PFSK-1 (cell line): Measurements from ENCODE around the gene LHPP.

Source experiments
- FOXP2 ChIP-seq: optimal IDR thresholded peaks from 2 replicates; pipeline ENCODE3; 2011; ENCODE audit warnings: borderline replicate concordance, control low read depth, inconsistent platforms; ENCODE audit not compliant: insufficient read depth; ENCODE audit errors: extremely low read length, extremely low read depth
- POLR2AphosphoS5 ChIP-seq: IDR thresholded peaks from 2 replicates; pipeline ENCODE4 v1.6.1; 2012; ENCODE audit warnings: low read depth, mild to moderate bottlenecking, control low read depth, low read length, moderate library complexity
- SIN3A ChIP-seq: IDR thresholded peaks from 2 replicates; pipeline ENCODE4 v1.6.1; 2012; ENCODE audit warnings: mild to moderate bottlenecking, low read length, moderate library complexity, borderline replicate concordance; ENCODE audit not compliant: insufficient read depth
- TAF1 ChIP-seq: IDR thresholded peaks from 2 replicates; pipeline ENCODE4 v1.6.1; 2012; ENCODE audit warnings: low read length, control low read depth, borderline replicate concordance; ENCODE audit not compliant: insufficient read depth
- TF ChIP-seq, protein P1 (sequence below), 2 experiments: IDR thresholded peaks; 2 replicates each; pipeline versions ENCODE4 v1.6.1 to v1.8.0; 2011 to 2012; ENCODE audit warnings: low read depth in 2 of 2, low read length in 2 of 2, control low read depth in 1 of 2, inconsistent platforms in 1 of 2, mild to moderate bottlenecking in 1 of 2, moderate library complexity in 1 of 2; ENCODE audit not compliant: insufficient read depth in 1 of 2

The LHPP gene

DNA sequence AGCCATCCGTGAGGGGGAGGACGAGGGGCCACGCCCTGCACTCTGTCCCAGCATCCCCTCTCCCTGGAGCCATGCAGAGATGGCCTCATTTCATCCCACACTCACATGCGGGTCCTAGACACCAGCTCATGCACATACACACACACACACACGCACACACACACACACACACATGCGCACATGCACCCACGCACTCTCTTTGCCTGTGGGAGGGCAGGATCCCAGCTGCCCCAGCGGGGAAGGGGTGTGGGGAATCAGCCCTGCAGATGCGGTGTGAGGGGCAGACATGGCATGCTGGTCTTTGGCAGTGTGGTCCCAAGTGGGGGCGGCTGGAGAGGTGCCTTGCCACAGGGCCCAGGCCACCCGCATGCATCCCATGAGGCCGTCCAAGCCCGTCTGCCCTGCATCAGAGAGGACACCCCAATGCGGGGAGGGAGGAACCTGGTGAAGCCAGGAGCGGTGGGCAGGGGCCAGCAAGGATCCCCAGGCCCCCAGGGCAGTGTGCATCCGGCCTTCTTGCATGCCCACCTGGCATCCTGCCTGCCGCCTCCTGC, 68.1 kb downstream of the LHPP start:
- TF ChIP-seq SIN3A (no peak), FOXP2 (no peak), POLR2AphosphoS5 (no peak), TAF1 (no peak)
- TF ChIP-seq, protein P1, sequence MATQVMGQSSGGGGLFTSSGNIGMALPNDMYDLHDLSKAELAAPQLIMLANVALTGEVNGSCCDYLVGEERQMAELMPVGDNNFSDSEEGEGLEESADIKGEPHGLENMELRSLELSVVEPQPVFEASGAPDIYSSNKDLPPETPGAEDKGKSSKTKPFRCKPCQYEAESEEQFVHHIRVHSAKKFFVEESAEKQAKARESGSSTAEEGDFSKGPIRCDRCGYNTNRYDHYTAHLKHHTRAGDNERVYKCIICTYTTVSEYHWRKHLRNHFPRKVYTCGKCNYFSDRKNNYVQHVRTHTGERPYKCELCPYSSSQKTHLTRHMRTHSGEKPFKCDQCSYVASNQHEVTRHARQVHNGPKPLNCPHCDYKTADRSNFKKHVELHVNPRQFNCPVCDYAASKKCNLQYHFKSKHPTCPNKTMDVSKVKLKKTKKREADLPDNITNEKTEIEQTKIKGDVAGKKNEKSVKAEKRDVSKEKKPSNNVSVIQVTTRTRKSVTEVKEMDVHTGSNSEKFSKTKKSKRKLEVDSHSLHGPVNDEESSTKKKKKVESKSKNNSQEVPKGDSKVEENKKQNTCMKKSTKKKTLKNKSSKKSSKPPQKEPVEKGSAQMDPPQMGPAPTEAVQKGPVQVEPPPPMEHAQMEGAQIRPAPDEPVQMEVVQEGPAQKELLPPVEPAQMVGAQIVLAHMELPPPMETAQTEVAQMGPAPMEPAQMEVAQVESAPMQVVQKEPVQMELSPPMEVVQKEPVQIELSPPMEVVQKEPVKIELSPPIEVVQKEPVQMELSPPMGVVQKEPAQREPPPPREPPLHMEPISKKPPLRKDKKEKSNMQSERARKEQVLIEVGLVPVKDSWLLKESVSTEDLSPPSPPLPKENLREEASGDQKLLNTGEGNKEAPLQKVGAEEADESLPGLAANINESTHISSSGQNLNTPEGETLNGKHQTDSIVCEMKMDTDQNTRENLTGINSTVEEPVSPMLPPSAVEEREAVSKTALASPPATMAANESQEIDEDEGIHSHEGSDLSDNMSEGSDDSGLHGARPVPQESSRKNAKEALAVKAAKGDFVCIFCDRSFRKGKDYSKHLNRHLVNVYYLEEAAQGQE (IDR thresholded peaks at IDR 0.05; ENCODE audit: insufficient read depth in 1 of 2, low read depth in 2 of 2, low read length in 2 of 2), result no peak

DNA sequence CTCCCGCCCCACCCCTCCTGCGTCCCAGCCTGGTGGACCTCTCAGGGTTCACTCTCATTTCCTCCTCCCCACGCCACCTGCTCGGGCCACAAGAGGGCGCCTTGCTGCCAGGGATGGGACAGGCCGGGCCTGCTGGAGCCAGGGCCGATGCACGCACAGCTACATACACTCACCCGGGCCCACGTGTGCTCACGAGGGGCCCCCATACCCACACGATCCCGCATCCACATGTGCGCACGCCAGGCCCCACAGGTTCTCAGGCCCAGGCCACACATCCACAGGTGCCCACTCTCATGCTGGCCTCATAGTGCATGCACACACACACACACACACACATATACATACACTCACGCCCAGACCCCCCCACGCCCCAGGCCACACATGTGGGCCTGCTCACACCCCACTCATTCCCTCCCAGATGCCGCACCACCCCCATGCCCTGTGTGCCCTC, 68.6 kb downstream of the LHPP start:
- TF ChIP-seq FOXP2 (peak; percentile 84), TAF1 (no peak)

DNA sequence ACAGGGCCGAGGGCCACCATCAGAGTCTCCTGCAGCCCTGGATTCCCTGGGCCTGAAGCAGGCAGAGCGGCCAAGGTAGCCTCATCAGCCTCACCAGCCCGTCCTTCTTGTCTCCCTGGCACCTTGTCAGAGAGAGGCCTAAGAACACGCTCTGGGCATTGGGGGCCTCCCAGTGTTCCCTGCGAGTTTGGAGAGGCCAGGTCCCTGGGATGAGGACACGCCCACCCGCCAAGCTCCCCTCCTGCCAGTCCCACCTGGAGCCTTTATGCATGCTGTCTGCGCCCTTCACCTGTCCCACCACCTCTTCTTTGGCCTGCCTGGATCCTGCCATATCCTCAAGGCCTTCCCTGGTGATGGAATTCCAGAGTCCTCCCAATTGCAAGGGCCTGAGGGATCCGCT, 69.2 kb downstream of the LHPP start:
- TF ChIP-seq POLR2AphosphoS5, result no peak
- TF ChIP-seq, protein P1 (IDR thresholded peaks at IDR 0.05; ENCODE audit: insufficient read depth in 1 of 2, low read depth in 2 of 2, low read length in 2 of 2), result no peak
- TF ChIP-seq FOXP2, result no peak
- no peak for TF ChIP-seq TAF1
- no peak for TF ChIP-seq SIN3A

DNA sequence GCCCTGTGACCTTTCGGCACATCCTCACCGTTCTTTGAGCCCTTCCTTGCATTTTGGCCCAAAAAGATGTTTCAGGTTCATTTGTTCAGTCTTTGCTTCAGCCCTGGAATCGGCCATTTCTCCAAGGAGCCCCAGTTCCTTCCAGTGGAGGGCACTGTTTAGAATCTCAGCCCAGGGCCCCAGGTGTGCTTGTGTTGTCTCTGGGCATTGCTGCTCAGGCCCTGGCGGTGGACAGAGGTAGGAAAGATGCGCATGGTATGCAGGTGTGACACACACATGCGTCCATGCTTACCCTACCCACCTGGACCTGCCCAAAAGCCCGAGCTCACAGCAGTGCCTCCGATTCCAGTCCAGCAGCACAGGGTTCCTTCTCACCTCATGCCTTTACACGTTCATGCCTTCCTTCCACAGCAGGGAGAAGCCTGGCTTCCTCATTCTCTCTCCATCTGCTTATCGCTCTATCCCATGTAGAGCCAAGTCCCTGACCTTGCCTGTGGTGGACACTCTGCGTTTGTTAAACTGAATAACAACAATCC, 70.6 kb downstream of the LHPP start:
- no peak for TF ChIP-seq FOXP2
- no peak for TF ChIP-seq TAF1
- TF ChIP-seq, protein P1 (IDR thresholded peaks at IDR 0.05; ENCODE audit: insufficient read depth in 1 of 2, low read depth in 2 of 2, low read length in 2 of 2), result no peak
- no peak for TF ChIP-seq POLR2AphosphoS5
- TF ChIP-seq SIN3A, result no peak

DNA sequence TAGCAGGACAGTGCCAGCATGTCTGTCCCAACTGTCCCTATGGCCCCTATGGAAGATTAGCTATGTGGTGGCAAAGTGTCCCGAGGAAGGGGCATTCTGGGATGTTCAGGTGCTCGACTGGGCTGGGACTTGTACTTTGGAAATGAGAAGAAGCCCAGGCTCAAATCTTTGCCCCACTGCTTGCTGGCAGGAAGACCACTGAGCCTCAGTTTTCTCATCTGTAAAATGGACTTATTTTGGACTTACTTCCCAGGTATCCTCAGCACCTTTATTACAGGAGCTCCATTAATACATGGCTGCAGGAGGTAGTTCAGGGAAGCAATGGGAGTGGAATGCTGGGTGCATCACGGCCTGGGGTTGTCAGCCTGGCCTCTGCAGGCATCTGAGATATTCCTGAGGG, 71.2 kb downstream of the LHPP start:
- TF ChIP-seq, protein P1 (IDR thresholded peaks at IDR 0.05; ENCODE audit: insufficient read depth in 1 of 2, low read depth in 2 of 2, low read length in 2 of 2), result no peak
- TF ChIP-seq FOXP2 (no peak), TAF1 (no peak), POLR2AphosphoS5 (no peak), SIN3A (no peak)
